Astrocyte (in vitro differentiated cells and primary cell): ENCODE measurements around the gene MAP3K20.

ENCODE experiments used
- CTCF ChIP-seq: IDR thresholded peaks from 2 replicates; pipeline ENCODE4 v1.5.1; 2011; ENCODE audit warnings: low read depth, mild to moderate bottlenecking, inconsistent platforms, low read length, moderate library complexity; ENCODE audit not compliant: insufficient read depth
- EZH2 ChIP-seq: IDR thresholded peaks from 2 replicates; pipeline ENCODE4 v1.6.1; 2012; ENCODE audit warnings: mild to moderate bottlenecking, low read length, inconsistent platforms; ENCODE audit not compliant: insufficient read depth

GRCh38 chr2:173043476-173043875, 32.2 kb upstream of the MAP3K20 start:
- TF ChIP-seq CTCF (no peak), EZH2 (no peak)
